Measurements from ENCODE around the gene POLR3B.

POLR3B gene

DNA sequence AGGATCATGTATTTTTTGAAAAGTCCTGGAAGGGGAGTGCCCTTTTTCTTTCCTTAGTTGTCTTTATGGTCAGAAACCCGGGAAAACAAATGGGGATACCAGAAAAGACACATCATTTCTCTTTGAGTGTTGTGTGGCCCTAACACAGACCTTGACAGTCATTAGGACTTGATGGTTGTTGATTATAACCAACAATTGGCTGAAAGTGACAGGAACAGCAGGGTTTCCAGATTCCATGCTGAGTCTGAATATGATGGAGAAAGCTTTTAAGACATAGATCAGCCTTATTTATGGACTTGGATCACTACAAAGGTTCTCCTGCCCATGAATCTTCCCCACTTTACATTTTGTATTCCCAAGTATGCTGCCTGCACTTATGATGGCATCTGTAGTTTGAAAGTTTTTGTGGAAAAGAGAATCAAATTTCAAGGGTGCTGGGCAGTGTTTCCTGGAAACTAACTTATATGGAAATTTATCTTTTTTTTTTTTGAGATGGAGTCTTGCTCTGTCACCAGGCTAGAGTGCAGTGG, 30.4 kb downstream of the POLR3B start:
- no peak for DNase-seq (ENCODE audit: low read depth, low spot score)
- no peak overlapping the region for H3K4me3 ChIP-seq (ENCODE audit: low read length)

GRCh38 chr12:106389151-106389550, 31.6 kb downstream of the POLR3B start:
- H3K4me3 ChIP-seq (ENCODE audit: low read length), result no peak overlapping the region
- DNase-seq (ENCODE audit: low read depth, low spot score), result no peak

GRCh38 chr12:106392759-106393158, 35.2 kb downstream of the POLR3B start:
- DNase-seq (ENCODE audit: low read depth, low spot score), result no peak

DNA sequence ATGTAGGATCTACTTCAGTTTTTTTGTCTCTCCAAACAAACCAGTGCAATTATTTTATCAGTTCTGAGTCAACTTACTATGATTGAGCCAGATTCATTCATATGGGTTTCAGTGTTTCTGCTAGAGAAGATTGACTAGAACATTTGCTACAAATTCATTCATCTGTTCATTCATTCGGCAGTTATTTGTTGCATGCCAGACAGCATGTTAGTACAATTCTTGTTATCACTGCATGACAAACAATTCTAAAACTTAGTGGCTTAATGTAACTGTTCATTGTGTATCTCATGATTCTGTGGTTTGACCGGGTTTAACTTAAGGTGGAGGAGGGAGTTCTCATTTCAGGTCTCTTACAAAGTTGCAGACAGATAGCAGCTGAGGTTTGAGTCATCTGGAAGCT, 52.3 kb downstream of the POLR3B start:
- no peak for DNase-seq (ENCODE audit: low read depth, low spot score)
- no peak overlapping the region for H3K4me3 ChIP-seq (ENCODE audit: low read length)

More at GRCh38 chr12:106392759-106393158, 35.2 kb downstream of the POLR3B start:
- H3K4me3 ChIP-seq (ENCODE audit: low read length), result no peak overlapping the region

GRCh38 chr12:106412563-106412962, 55.0 kb downstream of the POLR3B start:
- H3K4me3 ChIP-seq (ENCODE audit: low read length), result no peak overlapping the region
- DNase-seq (ENCODE audit: low read depth, low spot score), result no peak

DNA sequence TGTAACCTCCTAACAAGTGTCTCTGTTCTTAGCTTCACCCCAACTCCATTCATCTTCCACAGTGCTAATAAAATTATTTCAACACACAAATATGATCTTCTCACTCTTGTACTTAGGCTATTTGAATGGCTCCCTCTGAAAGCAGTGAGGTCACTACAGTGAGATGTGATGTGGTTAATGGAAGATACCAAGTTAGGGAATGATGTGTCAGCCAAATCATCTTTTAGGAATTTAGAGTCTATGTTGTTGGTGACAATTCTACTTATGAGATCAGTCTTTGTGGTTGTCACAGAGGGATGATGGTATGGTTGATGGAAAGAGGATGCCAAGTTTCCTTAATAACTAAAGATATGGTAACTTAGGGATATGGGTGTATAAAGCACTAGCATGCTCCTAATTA, 57.6 kb downstream of the POLR3B start:
- no peak for DNase-seq (ENCODE audit: low read depth, low spot score)
- H3K4me3 ChIP-seq (ENCODE audit: low read length), result no peak overlapping the region

DNA sequence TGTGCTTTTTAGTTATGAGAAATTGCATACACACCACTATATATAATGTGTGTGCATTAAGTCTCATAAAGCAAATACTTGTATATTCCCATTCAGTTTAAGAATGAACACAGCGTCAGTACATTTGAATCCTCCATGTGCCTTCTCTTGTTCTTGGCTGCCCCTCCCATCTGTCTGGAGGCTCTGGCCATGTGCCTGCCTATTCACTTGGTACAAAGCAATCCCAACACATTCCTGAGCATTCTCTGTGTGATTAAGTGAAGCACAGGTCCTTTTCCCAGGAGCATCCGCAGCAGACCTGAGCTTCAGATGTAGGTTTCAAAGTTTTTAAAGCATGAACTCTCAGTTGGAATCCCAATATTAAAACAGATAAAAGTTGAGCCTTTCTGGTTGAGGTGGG, 58.7 kb downstream of the POLR3B start:
- no peak overlapping the region for H3K4me3 ChIP-seq (ENCODE audit: low read length)
- DNase-seq (ENCODE audit: low read depth, low spot score), result no peak

GRCh38 chr12:106417926-106418910, 60.7 kb downstream of the POLR3B start:
- DNase-seq (ENCODE audit: low read depth, low spot score), result no peak
- H3K4me3 ChIP-seq (ENCODE audit: low read length), result no peak overlapping the region

DNA sequence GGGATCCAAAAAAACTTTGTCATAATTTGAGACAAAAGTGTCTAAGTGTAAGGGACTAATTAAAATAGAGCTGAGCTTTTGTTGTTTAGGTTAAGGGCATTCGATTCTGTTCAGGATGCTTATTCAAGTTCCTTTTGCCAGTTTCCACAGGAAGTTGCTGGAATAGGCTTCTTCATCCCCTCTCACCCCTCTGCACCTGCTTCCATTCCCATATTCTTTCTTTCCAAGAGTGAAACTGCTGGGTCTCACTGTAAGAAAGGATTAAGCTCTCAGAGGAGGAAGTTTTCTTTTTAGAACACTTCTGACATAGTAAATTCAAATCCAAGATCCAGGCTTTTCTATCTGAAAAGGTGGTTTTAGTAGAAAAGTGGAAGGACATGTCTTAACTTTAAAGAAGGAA, 61.4 kb downstream of the POLR3B start:
- H3K4me3 ChIP-seq (ENCODE audit: low read length), result no peak overlapping the region
- no peak for DNase-seq (ENCODE audit: low read depth, low spot score)

DNA sequence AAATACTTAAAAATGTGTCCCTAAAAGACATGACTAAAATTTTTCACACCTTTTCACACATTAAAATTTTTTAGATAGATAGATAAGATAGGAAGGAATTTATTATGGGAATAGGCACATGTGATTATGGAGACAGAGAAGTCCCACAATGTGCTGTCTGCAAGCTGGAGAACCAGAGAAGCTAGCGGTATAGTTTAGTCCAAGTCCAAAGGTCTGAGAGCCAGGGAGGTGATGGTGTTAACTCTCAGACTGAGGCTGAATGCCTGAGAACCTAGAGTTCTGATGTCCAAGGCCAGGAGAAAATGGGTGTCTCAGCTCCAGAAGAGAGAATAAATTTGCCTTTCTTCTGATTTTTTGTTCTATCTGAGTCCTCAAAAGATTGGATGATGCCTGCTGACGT, 65.7 kb downstream of the POLR3B start:
- no peak overlapping the region for H3K4me3 ChIP-seq (ENCODE audit: low read length)
- no peak for DNase-seq (ENCODE audit: low read depth, low spot score)

- H3K4me3 ChIP-seq (ENCODE audit: low read length), result no peak overlapping the region
- no peak for DNase-seq (ENCODE audit: low read depth, low spot score)
Observed at GRCh38 chr12:106425061-106425702, 67.6 kb downstream of the POLR3B start.

- H3K4me3 ChIP-seq (ENCODE audit: low read length), result no peak overlapping the region
- no peak for DNase-seq (ENCODE audit: low read depth, low spot score)
Observed at GRCh38 chr12:106427917-106428316, 70.4 kb downstream of the POLR3B start.

DNA sequence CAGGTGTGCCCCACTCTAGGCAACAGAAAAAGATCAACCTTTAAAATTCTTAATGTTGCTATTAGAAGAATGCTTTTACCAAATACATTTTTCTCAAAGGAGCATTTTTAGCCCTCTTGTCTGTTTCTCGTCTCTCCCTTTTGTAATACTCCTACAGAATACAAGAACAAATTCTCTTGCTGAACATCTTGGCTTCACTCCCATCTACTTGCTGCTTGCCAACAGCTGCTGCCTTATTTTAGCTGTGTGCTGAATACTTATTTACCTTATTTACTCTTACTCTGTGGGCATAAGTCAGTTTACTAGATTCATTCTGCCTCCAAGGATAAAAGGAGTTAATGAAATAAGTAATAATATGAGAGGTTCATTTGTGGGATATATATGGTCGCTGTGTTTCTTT, 70.8 kb downstream of the POLR3B start:
- no peak overlapping the region for H3K4me3 ChIP-seq (ENCODE audit: low read length)
- no peak for DNase-seq (ENCODE audit: low read depth, low spot score)

GRCh38 chr12:106429043-106429552, 71.5 kb downstream of the POLR3B start:
- no peak overlapping the region for H3K4me3 ChIP-seq (ENCODE audit: low read length)
- no peak for DNase-seq (ENCODE audit: low read depth, low spot score)

DNA sequence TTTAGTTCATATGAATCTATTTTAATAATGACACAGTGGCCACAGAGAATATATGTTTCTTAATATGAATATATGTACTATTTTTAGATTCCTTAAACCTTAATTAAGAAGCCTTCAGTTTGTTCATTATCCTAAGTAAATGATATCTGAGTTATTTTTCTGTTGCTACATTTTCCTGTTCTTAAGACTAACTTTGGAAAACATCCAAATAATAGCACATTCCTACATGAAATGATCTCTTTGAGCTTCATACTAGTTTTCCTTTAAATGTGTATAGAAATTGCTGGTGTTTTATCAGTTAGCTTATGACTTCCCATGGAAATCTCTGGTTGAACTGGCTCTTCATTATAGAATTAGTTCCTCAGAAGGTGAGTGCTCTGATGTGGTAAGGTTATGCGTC, 72.1 kb downstream of the POLR3B start:
- H3K4me3 ChIP-seq (ENCODE audit: low read length), result no peak overlapping the region
- no peak for DNase-seq (ENCODE audit: low read depth, low spot score)

GRCh38 chr12:106431839-106432411, 74.4 kb downstream of the POLR3B start:
- H3K4me3 ChIP-seq (ENCODE audit: low read length), result no peak overlapping the region
- DNase-seq (ENCODE audit: low read depth, low spot score), result no peak

DNA sequence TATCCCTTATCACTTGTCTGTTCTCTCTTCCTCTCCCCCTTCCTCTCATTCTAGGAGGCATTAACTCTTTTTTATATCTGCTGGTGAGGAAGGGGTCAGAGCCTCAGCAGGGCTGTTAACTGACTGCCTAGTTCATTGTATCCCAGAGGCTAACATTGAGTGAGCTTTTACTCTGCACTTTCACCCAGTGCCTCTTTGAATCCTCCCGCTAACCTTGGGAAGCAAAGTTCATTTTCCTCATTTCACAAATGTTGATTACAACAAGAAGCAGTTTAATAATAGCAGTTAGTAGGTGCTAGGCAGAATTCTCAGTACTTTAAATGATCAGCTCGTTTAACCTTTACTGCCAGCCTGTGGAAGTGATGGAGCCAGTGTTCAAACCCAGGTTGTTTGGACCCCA, 75.5 kb downstream of the POLR3B start:
- DNase-seq (ENCODE audit: low read depth, low spot score), result no peak
- no peak overlapping the region for H3K4me3 ChIP-seq (ENCODE audit: low read length)

GRCh38 chr12:106434526-106434925, 77.0 kb downstream of the POLR3B start:
- no peak for DNase-seq (ENCODE audit: low read depth, low spot score)
- no peak overlapping the region for H3K4me3 ChIP-seq (ENCODE audit: low read length)

- DNase-seq (ENCODE audit: low read depth, low spot score), result peak; percentile 50
- H3K4me3 ChIP-seq (ENCODE audit: low read length), result no peak overlapping the region
Observed at GRCh38 chr12:106436164-106436563, 78.6 kb downstream of the POLR3B start.

- no peak overlapping the region for H3K4me3 ChIP-seq (ENCODE audit: low read length)
- DNase-seq (ENCODE audit: low read depth, low spot score), result no peak
Observed at GRCh38 chr12:106442575-106442974, 85.0 kb downstream of the POLR3B start.

Data from Jurkat, Clone E6-1 (cell line).